ENCODE measurements around the gene MIGA1.

DNA sequence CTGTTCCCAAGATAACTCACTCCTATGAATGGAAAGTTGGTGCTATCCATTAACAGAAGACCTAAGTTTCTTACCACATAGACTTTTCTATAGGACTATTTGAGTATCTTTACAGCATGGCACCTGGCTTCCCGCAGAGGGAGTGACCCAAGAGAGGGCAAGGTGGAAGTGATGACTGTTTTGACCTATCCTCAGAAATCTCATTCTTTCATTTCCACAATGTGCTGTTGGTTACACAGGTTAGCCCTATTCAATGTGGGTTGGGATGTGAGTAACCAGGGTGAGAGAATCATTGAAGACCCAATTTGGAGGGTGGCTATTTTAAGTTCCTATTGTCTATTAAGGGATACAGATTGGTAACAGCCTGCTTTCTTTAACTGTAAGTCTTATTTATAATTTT lies 70.6 kb downstream of the MIGA1 start:
- TF ChIP-seq, protein P1, sequence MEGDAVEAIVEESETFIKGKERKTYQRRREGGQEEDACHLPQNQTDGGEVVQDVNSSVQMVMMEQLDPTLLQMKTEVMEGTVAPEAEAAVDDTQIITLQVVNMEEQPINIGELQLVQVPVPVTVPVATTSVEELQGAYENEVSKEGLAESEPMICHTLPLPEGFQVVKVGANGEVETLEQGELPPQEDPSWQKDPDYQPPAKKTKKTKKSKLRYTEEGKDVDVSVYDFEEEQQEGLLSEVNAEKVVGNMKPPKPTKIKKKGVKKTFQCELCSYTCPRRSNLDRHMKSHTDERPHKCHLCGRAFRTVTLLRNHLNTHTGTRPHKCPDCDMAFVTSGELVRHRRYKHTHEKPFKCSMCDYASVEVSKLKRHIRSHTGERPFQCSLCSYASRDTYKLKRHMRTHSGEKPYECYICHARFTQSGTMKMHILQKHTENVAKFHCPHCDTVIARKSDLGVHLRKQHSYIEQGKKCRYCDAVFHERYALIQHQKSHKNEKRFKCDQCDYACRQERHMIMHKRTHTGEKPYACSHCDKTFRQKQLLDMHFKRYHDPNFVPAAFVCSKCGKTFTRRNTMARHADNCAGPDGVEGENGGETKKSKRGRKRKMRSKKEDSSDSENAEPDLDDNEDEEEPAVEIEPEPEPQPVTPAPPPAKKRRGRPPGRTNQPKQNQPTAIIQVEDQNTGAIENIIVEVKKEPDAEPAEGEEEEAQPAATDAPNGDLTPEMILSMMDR (IDR thresholded peaks at IDR 0.05), result no peak
- TF ChIP-seq POLR2A (IDR thresholded peaks at IDR 0.05), result no peak
